Stimulated activated memory B cell treated with anti-CD40 and anti-IgM and Interleukin-4, amounts not matched to agents 10 μg/mL and 1 μg/mL and 100 μg/mL, for 72 hours (primary cell): Measurements from ENCODE around the gene TRUB2.

Experiments used
- ATAC-seq: fragments of 150-1000 bp; cut with Tn5 transposase; 2 replicates; pipeline ENCODE4 v1.10.0; 2021
- H3K27ac Mint-ChIP-seq: one replicate; pipeline ENCODE4 v1.8.0; 2022; ENCODE audit warnings: mild to moderate bottlenecking, mixed read lengths
- H3K27me3 Mint-ChIP-seq: one replicate; pipeline ENCODE4 v1.8.0; 2022; ENCODE audit warnings: mixed read lengths
- H3K36me3 Mint-ChIP-seq: one replicate; pipeline ENCODE4 v1.8.0; 2022; ENCODE audit warnings: mixed read lengths
- H3K4me1 Mint-ChIP-seq: one replicate; pipeline ENCODE4 v1.8.0; 2022; ENCODE audit warnings: mixed read lengths
- H3K4me3 Mint-ChIP-seq: one replicate; pipeline ENCODE4 v1.8.0; 2022; ENCODE audit warnings: mild to moderate bottlenecking, moderate library complexity, mixed read lengths
- H3K9me3 Mint-ChIP-seq: one replicate; pipeline ENCODE4 v1.8.0; 2022; ENCODE audit warnings: mixed read lengths

TRUB2 gene

DNA sequence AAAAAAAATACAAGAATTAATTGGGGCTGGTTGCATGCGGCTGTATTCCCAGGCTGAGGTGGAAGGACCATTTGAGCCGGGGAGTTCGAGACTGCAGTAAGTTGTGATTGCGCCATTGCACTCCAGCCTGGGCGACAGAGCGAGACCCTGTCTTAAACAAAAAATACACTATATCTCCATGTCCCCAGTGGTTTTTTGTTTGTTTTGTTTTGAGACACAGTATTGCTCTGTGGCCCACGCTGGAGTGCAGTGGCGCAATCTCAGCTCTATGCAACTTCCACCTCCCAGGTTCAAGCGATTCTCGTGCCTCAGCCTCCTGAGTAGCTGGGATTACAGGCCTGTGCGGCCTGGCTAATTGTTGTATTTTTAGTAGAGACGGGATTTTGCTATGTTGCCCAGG is 1.5 kb upstream of the TRUB2 start:
- no peaks in the 10 kb centered on the region for H3K27me3 Mint-ChIP-seq
- peak overlapping the region; percentile 91 for H3K27ac Mint-ChIP-seq
- no peaks in the 10 kb centered on the region for H3K9me3 Mint-ChIP-seq
- H3K4me1 Mint-ChIP-seq = peaks cover 13% of the 10 kb centered on the region
- peaks cover 18% of the 10 kb centered on the region for H3K36me3 Mint-ChIP-seq
- H3K4me3 Mint-ChIP-seq = peak overlapping the region; percentile 90
- ATAC-seq = no peak

DNA sequence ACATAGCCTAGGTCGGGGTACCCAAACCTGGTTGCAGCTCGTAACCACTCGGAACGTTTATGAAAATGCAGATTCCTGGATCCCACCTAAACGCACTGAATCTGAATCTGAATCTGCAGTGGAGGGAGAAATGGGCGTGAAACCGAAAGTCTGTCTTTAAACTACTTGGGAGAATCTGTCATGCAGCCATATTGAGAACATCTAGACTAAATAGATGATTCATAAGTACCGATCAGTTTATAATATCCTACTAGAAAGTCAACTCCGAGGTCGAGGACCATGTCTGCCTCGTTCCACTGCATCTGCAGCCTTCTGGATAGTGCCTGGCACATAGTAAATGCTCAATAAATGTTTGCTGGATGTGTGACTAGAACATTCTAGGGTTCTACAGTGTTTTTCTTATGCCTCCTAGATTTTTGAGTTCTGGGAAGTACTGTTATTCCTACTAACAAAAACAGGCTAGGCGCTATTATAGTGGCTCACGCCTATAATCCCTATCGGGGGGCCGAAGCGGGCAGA is 1.0 kb upstream of the TRUB2 start:
- Mint-ChIP-seq H3K9me3 (no peaks in the 10 kb centered on the region), H3K27ac (peak overlapping the region; percentile 91), H3K4me1 (peaks cover 13% of the 10 kb centered on the region), H3K36me3 (peaks cover 18% of the 10 kb centered on the region), H3K27me3 (no peaks in the 10 kb centered on the region), H3K4me3 (peak overlapping the region; percentile 90)
- no peak for ATAC-seq

DNA sequence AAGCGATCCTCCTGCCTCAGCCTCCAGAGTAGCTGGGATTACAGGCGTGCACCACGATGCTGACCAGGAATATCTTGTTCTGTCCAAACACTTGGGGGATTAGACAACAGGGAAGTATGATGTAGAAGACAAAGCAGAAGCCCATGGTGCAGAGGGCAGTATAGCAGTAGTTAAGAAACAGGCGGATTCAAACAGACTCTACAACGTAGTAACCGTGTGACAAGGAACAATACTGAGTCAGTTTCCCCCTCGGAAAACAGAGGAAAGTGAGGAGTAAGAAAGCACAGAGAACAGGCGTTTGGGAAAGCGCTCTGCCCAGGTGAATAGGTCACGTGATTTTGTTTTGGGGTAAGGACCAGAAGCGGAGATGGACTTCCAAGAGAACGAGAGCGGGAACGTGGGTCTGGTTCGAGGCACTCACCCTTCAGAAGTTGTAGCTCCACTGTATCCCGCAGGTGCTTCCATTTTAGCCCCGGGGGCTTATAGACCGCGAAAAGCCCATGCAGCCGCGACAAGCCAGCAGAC is 306 bp downstream of the TRUB2 start:
- Mint-ChIP-seq H3K9me3 (no peaks in the 10 kb centered on the region), H3K27ac (peak overlapping the region; percentile 91), H3K27me3 (no peaks in the 10 kb centered on the region), H3K4me1 (peaks cover 13% of the 10 kb centered on the region), H3K36me3 (peaks cover 17% of the 10 kb centered on the region), H3K4me3 (peak overlapping the region; percentile 90)
- ATAC-seq = no peak

DNA sequence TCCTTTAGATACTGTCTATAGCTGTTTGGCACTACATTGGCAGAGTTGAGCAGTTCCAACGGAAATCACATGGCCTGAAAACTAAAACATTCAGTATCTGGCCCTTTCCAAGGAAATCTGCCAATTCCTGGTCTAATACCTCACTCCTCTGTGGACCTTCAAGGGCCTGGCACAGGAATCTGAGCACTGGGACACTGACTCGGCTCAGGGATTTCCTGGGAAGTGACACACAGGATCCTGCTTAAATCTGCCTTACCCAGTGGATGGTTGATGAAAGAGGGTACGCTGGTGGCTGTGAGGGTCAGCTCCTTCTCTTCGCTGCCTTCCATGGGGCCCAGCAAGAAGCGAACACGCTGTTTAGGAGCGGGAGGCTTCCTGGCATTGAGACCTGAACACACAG is 904 bp downstream of the TRUB2 start:
- no peak for ATAC-seq
- Mint-ChIP-seq H3K27me3 (no peaks in the 10 kb centered on the region), H3K4me3 (peak overlapping the region; percentile 90), H3K27ac (peak overlapping the region; percentile 91), H3K36me3 (peaks cover 20% of the 10 kb centered on the region), H3K4me1 (peaks cover 13% of the 10 kb centered on the region), H3K9me3 (no peaks in the 10 kb centered on the region)

DNA sequence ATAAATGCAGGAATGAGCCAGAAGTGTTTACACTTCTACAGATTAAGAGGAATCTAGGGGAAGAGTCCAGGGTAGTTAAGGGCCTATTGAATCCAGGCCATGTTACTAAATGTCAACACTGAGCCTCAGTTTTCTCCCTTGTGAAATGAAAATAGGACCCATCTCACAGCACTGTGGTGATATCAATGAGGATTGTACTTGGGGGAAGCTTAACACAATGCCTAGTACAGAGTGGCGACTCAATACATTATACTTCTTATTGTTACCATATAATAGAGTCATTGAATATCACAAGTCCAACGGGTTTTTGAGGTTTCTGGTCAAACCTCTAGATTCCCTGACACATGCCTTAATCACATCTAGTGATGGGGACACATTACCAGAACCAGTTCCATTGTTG is 4.6 kb downstream of the TRUB2 start:
- H3K4me3 Mint-ChIP-seq = no peak overlapping the region
- no peak overlapping the region for H3K27ac Mint-ChIP-seq
- no peaks in the 10 kb centered on the region for H3K9me3 Mint-ChIP-seq
- no peaks in the 10 kb centered on the region for H3K4me1 Mint-ChIP-seq
- no peak for ATAC-seq
- no peaks in the 10 kb centered on the region for H3K27me3 Mint-ChIP-seq
- peaks cover 26% of the 10 kb centered on the region for H3K36me3 Mint-ChIP-seq

DNA sequence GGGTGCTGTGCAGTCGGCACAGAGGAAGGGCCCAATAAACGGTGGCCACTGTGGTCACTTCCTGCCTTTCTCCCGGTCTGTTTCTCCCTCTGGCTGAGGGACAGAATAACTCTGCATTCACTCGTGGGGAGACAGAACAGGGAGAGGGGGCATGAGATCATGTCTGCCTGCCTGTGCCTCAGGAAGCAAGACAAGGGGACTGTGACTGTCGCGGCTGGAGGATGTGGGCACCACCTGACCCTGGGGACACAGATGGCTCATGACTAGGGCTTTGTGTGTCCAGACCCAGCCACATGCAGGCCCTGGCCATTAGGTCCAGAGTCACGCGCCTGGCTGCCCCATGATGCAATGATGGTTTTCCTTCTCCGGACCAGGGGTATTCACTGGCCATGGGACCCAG is 5.8 kb downstream of the TRUB2 start:
- no peak overlapping the region for H3K4me3 Mint-ChIP-seq
- no peaks in the 10 kb centered on the region for H3K27me3 Mint-ChIP-seq
- H3K36me3 Mint-ChIP-seq = peaks cover 28% of the 10 kb centered on the region

DNA sequence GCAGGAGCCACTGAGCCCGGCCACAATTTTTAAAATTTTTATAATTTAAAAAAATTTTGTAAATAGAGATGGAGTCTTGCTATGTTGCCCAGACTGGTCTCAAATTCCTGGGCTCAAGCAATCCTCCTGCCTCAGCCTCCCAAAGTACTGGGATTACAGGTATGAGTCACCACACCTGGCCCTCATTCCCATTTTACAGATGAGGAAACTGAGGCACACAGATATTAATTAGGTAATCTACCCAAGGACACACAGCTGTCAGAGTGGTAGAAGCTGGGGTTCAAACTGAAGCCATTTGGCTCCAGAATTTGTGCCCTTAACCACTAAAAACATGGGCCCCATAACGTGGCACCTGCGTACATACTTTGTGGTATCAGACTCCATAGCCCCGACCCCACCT is 7.5 kb downstream of the TRUB2 start:
- Mint-ChIP-seq H3K27ac (no peak overlapping the region), H3K36me3 (peaks cover 39% of the 10 kb centered on the region), H3K9me3 (no peaks in the 10 kb centered on the region), H3K27me3 (no peaks in the 10 kb centered on the region), H3K4me3 (no peak overlapping the region), H3K4me1 (no peaks in the 10 kb centered on the region)
- no peak for ATAC-seq

More for the DNA sequence above, 5.8 kb downstream of the TRUB2 start:
- Mint-ChIP-seq H3K9me3 (no peaks in the 10 kb centered on the region), H3K27ac (no peak overlapping the region), H3K4me1 (no peaks in the 10 kb centered on the region)
- ATAC-seq = no peak

DNA sequence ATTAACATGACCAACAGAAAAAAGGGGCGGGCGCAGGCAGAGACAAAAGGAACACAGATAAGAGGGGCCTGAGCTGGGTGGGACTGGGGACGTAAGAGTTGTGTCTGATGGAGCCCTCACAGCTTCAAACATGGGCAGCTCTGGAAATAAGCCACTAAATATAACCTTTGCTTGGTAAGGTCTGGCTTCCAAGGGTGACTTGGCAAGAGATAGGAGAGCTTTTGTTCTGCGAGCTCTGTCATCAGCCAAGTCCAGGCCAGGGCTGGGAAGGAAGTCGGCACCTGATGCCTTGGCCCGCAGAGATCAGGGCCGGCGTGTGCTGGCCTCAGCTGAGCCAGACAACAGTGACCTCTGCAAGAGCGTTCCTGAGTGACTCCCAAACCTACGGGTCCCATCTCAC is 11.8 kb downstream of the TRUB2 start:
- Mint-ChIP-seq H3K9me3 (no peaks in the 10 kb centered on the region), H3K36me3 (peaks cover 45% of the 10 kb centered on the region), H3K27me3 (no peaks in the 10 kb centered on the region), H3K4me3 (no peak overlapping the region), H3K4me1 (no peaks in the 10 kb centered on the region), H3K27ac (no peak overlapping the region)
- ATAC-seq = no peak

DNA sequence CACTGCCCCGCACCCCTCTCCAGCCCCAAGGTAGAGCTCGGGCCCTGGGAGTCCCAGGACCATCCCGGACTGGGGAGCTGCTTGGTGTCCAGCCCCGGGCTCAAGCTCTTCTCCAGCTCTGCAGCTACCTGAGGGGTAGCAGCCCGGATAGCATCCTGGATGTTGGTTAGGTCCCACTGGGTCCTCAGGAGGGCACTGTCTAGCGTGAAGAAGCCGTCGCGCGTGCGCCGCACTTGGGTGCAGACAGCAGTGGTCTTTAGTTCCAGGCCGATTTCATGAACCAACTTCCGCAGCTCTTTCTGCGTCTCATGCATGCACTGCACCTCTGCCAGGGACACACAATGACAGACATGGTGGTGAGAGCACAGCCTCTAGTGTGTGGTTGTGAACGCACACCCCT is 12.7 kb downstream of the TRUB2 start:
- H3K4me1 Mint-ChIP-seq = no peaks in the 10 kb centered on the region
- no peak overlapping the region for H3K4me3 Mint-ChIP-seq
- no peak overlapping the region for H3K27ac Mint-ChIP-seq
- no peaks in the 10 kb centered on the region for H3K9me3 Mint-ChIP-seq
- no peaks in the 10 kb centered on the region for H3K27me3 Mint-ChIP-seq
- peaks cover 45% of the 10 kb centered on the region for H3K36me3 Mint-ChIP-seq
- ATAC-seq = no peak

DNA sequence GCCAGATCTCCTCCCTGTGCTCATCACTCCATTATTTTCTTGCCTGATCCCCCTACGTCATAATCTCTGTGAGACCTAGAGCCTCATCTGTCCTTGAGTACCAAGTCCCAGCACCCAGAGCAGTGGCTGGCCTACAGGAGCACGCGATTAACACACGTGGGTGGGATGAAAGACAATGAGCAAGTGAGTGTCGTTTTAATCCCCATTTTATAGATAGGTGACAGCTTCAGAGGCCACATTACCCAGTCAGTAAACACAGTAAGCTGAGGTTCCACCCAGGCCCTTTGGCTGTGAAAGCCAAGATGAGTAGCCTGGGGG is 17.3 kb downstream of the TRUB2 start:
- Mint-ChIP-seq H3K4me3 (no peak overlapping the region), H3K36me3 (peaks cover 19% of the 10 kb centered on the region), H3K9me3 (no peaks in the 10 kb centered on the region), H3K27ac (no peak overlapping the region), H3K27me3 (no peaks in the 10 kb centered on the region), H3K4me1 (no peaks in the 10 kb centered on the region)
- ATAC-seq = no peak

DNA sequence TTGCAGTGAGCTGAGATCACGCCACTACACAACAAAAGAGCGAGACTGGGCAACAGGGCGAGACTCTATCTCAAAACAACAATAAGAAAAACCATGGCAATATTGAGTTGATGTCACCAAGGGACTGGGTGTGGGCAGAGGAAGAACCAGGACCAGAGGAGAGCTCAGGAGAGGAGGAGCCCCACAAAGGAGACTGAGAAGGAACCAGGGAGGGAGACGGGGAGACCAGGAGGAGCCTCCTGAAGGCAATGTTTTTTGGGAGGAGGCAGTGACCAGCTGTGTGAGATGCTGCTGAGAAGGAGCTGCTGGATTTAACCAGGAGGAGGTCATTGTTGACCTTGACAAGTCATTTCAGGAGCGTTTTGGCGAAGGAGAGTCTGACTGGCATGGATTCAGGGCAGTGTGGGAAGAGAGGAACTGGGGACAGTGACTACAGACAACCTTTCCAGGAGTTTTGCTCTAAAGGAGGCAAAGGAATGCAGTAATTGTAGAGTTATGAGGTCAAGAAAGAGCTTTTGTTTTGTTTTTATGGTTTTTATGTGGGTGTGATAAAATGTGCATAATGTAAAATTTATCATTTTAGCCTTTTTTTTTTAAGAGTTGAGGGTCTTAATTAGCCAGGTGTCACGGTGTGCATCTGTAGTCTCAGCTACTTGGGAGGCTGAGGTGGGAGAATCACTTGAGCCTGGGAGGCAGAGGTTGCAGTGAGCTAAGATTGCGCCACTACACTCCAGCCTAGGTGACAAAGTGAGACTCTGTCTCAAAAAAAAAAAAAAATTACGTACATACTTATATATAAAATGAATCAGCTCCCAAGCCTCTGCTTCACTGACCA is 17.9 kb downstream of the TRUB2 start:
- no peaks in the 10 kb centered on the region for H3K27me3 Mint-ChIP-seq
- peaks cover 13% of the 10 kb centered on the region for H3K36me3 Mint-ChIP-seq
- ATAC-seq = no peak
- no peak overlapping the region for H3K27ac Mint-ChIP-seq
- H3K4me3 Mint-ChIP-seq = no peak overlapping the region
- H3K4me1 Mint-ChIP-seq = no peaks in the 10 kb centered on the region
- H3K9me3 Mint-ChIP-seq = no peaks in the 10 kb centered on the region

DNA sequence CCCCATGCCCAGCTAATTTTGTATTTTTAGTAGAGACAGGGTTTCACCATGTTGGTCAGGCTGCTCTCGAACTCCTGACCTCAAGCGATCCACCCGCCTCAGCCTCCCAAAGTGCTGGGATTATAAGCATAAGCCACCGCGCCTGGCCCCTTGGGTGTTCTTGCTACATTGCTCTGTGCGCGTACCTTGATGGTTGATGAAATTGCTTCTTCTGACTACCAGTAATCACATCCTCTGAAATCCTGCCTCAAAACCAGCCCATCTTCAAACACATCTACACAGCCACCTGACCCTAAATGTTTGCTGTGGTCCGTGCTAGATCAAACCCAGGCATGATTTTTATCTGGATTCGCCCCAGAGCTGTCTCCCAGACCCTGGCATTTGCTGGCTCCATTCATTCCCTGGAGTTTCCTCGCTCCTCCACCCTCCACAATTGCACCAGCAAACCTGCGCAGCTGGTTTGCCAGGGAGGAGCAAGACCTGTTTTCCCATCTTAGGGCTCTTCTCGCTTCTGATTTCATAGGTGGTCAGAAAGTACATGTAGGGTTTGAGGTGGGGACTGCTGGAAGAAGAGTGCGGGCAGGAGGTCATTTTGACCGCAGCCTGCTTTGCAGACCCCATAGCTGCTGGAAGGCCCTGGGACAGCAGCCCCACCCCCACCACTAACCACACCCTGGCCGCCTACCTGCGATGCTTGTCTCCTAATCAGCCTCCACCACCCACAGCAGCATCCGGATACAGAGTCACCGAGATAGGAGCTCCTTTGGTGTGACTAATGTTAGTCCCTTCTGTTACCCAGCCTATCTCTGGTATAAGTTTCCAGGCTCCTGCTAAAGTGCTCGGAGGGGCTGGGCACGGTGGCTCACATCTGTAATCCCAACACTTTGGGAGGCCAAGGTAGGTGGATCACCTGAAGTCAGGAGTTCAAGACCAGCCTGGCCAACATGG is 23.4 kb downstream of the TRUB2 start:
- no peak overlapping the region for H3K4me3 Mint-ChIP-seq
- H3K27me3 Mint-ChIP-seq = no peaks in the 10 kb centered on the region
- no peaks in the 10 kb centered on the region for H3K4me1 Mint-ChIP-seq
- H3K27ac Mint-ChIP-seq = no peak overlapping the region
- ATAC-seq = no peak
- no peaks in the 10 kb centered on the region for H3K9me3 Mint-ChIP-seq
- no peaks in the 10 kb centered on the region for H3K36me3 Mint-ChIP-seq

DNA sequence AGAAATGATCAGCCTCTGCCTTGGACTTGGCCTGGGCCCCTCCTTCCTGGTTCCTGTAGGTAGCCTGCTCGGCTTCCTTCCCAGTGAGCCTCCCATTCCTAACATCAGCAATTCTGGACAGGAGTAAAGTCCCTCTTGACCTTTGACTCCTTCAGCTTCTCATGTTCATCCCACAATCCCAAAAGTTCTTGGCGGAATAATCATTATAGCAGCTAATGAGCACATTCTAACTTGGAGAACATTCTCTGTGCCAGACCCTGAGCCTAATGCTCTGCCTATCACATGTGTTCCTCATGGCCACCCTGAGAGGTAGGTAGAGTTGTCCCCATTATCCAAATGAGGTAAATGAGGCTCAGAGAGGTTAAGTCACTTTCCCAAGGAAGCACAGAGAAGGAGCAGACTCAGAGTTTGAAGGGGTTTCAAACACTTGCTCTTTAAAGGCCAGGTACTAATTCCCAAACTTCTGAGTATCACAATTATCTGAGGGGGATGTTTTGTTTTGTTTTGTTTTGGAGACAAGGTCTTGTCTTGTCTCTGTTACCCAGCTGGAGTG is 24.9 kb downstream of the TRUB2 start:
- Mint-ChIP-seq H3K4me3 (no peak overlapping the region), H3K36me3 (no peaks in the 10 kb centered on the region), H3K27me3 (no peaks in the 10 kb centered on the region), H3K9me3 (no peaks in the 10 kb centered on the region), H3K27ac (no peak overlapping the region), H3K4me1 (no peaks in the 10 kb centered on the region)
- no peak for ATAC-seq

DNA sequence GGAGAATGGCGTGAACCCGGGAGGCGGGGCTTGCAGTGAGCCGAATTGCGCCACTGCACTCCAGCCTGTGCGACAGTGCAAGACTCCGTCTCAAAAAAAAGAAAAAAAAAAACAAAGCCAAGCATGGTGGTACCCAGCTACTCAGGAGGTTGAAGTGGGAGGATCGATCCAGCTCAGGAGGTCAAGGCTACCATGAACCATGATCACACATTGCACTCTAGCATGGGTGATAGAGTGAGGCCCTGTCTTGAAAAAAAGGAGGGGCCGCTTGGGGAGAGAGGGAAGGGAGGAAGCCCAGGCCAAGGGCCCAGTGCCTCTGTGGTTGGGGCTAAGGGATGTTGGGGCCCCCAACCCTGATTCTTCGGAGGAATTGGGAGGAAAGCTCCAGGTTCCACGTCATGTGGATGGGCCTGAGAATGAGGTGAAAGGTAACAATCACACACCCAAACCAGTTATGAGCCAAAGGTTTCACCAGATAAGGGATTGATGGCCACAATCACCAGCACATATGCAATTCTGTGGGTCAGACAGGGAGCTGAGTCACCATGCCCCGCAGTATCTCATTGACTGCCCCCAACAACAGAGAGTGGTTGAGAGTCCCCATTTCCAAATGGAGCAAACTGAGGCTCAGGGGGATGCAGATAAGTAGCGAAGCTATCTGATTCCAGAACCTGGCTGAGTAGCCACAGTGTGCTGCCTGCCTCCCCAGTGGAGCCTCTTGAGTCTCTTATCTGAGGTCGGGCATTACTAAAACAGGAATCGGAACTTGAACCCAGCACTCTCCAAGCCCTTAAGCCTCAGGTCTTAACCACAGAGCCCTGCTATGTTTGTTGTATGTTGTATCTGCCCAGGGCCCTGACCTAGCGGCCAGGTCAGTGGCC is 25.7 kb downstream of the TRUB2 start:
- H3K27ac Mint-ChIP-seq = no peak overlapping the region

More for the DNA sequence above, 25.7 kb downstream of the TRUB2 start:
- Mint-ChIP-seq H3K4me1 (no peaks in the 10 kb centered on the region), H3K9me3 (no peaks in the 10 kb centered on the region), H3K27me3 (no peaks in the 10 kb centered on the region), H3K36me3 (no peaks in the 10 kb centered on the region), H3K4me3 (no peak overlapping the region)
- no peak for ATAC-seq
